ENCODE data around the gene MICAL3.
A peak's percentile ranks its signal among the peaks of the same experiment; 100 is the strongest.
"Not testable (repeated sequence)": the region's sequence is repeated elsewhere in the genome, so short reads cannot be mapped to it uniquely, and the experiment has no call there.

Gene MICAL3

DNA sequence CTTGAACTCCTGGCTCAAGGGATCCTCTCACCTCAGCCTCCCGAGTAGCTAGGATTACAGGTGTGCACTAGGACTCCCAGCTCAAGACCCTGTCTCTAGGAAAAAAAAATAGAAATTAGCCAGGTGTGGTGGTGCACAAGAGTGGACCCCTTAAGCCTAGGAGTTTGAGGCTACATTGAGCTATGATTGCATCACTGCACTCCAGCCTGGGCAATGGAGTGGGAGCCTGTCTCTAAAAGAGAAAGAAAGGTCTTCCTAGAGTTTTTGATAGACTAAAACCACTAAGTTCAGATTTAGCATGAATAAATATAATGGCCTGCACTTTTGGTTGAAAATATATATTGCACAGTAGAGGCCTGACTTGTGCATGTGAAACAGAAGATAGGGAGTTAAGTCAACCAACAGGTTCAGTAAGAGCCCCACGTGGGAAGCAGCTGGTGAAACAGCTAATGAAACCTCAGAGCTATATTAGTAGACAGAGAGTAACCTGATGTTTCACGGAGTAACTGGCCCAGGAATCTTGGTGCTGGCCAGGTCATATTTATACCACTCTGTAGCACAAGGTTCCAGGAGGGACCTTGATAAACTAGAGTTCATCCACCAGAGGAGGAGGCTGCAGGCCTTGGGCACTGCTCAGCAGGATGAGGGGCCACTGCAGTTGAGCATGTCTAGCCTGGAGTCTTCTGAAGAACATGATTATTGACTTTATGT lies 4.6 kb upstream of the MICAL3 start:
- no peak for DNase-seq

DNA sequence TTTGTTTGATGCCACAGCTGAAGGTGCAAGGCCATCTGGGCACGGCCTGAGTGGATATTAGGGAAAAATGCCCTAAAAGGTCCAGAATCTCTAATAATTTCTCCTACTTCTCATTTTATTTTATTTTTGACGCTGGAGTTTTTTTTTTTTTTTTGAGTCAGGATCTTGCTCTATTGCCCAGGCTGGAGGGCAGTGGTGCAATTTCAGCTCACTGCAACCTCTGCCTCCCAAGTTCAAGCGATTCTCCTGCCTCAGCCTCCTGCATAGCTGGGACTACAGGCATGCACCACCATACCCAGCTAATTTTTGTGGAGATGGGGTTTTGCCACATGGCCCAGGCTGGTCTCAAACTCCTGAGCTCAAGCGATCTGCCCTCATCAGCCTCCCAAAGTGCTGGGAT lies 1.5 kb upstream of the MICAL3 start:
- DNase-seq, result not testable (repeated sequence)

DNA sequence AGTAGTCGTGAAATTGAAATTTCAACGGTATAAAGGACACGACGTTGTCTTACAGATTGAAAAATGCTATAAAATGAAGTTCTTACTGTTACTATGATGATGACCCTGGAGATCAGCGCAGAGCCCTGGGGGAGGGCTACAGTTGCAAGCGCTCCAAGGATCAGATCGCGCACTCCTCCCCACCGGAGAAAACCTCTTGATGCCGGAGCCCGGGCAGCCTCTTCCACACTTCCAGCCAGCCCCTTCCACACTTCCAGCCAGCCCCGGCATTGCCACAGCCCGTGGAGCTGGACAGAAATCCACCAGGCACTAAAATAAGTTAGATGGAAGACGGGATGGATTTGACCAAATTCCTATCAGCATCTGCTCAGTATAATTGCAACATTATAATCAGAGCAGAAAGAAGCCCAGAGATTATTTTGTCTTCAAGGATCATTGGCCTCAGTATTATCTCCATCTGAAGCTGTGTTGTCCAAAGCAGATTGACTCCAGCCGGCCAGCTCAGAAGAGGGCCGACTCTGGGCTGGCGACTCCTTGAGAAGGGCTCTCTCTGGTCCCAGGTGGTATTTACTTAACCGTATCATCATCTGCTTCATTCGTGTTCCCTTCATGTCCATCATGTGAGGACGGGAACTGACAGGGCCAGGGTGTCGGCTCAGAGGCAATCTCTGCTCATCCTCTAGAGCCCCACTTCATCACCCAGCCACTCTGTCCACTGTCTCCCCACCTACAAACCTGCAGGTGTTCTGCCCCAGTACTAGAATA lies 777 bp upstream of the MICAL3 start:
- no peak for DNase-seq

DNA sequence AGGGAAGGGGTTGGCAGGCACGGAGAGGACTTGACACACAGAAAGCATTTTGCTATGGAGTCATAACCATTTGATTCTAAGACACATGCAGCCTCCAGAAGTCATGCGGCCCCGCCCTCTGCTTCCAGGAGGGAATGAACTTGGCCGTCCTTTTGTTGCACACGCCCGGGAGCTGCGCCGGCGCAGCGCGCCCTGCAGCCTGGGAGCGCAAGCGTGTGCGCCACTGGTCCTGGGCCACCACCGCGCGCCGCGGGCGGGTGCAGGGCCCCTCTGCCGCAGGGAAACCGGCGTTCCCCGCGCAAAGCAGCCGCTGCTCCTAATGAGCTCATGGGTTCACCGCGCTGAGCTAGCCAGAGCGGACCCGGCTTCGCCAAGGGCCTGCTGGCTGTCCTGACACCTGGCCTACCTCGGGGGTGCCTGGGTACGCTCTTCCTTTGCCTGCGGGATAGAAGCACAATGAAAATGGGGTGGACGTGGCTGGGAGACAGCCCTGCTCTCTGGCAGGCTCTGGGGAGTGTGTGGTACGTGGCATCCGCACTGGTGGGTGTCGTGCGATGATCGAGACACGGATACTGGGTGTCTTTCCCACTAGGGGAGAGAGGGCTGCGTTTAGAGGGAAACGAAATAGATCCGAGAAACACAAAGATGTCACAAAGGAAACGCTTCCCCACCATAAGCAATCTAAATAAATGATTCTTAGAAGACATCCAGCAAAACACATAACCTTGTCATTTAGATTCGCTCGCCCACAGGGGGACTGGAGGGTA lies 669 bp downstream of the MICAL3 start:
- DNase-seq, result peak in 1 of 2 donors; percentile 48

DNA sequence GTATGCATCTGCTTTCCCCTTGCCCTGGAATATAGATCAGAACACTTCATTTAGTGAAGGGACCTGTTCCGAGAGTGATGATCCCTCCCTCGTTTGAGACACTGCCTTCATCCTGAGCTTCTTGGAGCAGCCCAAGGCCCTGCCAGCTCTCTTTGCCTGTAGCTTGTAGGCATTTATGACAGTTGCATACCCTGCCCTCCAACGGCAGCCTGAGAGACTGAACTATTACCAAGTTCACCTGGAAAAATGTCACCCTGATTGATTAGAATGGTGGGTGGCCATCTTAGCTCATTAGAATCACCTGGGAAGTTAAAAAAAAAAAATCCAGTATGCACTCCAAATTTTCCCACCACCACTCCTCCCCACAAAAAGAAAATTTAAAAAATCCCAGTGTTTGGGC lies 1.5 kb downstream of the MICAL3 start:
- DNase-seq, result no peak

DNA sequence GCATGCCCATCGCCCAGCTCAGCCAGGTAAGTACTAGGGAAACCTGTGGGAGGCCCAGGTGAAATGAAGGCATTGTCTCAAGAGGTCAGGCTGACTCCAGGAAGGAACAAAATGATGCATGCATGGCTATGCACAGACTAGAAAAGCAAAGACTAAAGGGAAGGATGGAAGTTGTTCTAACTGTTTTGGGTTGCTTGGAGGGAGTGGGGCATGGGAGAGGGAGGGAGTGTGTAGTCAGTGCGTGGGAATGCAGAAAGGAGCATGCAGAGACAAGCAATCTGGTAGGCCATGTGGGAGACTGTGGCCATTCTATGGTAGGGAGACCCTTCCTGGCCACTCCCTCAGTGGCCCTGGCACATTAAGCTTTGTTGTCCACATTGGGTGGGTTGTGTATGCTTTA lies 2.9 kb downstream of the MICAL3 start:
- DNase-seq, result no peak

DNA sequence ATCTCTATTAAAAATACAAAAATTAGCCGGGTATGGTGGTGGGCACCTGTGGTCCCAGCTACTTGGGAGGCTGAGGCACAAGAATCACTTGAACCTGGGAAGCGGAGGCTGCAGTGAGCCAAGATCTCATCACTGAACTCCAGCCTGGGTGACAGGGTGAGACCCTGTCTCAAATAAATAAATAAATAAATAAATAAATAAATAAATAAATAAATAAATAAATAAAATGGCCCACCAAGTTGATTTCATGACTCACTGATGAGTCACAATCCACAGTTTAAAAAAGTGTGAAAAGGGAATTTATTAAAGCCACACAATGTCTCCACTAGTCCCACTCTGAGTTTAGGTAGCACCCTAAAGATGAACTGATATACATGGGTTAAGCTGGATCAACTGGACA lies 3.6 kb downstream of the MICAL3 start:
- not testable (repeated sequence) for DNase-seq

DNA sequence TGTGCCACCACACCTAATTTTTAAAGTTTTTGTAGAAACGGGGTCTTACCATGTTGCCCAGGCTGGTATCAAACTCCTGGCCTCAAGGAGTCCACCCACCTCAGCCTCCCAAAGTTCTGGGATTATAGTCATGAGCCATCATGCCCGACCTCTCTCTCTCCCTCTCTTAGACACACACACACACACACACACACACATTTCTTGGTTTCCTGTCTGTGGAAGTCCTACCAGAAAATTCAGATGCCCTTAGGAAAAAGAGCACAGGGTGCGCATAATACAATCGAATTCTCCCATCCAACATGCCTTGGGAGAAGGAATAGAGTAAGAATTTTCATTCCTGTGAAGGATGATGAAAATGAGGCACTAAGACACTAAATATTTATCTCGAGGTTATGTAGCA lies 10.4 kb downstream of the MICAL3 start:
- DNase-seq, result no peak

DNA sequence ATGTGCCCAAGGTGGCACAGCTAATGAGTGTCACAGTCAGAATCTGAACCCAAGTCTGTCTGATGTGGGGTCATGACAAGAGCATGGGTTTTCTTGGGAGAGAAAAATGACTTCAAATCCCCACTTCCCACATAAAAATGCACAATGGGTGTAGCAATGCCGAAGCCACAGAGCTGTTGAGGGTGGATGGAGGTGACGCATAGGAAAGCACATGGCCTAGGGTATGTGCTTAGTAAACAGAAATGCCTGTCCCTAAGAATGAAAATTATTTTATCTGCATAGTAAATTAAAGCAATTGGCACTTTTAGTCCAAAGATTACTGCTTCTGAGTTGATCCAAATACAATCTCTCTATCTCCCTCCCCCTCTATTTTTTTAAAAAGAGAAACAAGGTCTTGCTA lies 10.9 kb downstream of the MICAL3 start:
- peak in 1 of 2 donors; percentile 34 for DNase-seq

DNA sequence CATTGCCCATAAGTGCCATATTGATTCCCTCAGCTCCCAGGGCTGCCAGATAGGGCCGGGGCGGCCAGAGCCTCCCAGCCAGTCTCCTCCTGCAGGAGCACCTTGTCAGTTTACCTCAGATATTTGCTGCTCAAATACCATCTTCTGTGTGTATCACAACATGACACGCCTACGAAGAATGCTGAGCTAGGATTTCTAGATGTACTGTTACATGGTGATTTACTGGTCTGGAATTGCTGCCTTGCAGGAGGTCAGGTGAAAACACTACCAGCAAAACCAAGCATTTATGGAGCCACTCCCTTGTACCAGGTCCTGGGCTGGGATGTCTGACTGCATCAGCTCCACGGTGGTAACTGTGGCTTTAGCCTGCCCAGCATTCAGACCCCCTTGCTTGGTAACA lies 11.8 kb downstream of the MICAL3 start:
- DNase-seq, result no peak

DNA sequence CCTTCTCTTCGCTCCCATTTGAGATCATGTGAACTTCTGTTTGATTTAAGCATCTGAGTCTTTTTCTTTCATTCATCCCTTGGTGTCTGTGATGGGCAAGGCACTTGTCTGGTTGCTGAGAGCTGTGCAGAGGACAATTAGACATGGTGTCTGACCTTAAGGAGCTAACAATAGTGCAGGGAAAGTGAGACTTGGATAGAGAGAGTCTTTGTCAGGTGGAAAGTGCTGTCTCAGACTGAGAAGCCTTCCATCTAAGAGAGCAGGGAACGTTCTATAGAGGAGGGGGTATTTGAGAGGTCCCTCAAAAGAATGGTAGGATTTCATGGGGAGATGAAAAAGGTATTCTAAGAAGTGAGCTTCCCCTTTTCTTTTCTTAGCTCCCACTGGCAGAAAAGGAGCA lies 14.1 kb downstream of the MICAL3 start:
- DNase-seq, result no peak

DNA sequence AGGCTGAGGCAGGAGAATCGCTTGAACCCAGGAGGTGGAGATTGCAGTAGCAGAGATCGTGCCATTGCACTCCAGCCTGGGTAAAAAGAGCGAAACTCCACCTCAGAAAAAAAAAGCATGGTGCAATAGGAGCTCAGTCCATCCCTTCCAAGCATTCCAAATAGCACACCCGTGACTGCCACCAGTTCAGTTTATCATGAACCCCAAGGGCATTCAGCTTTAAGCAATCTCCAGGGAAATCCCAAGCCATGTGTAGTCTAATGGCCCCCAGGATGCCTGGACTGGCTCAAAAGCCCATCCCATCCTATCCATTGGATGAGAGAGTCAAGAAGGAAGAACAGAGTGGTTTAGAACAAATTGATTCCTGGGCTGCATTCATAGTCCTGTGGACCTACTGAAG lies 16.2 kb downstream of the MICAL3 start:
- no peak for DNase-seq

DNA sequence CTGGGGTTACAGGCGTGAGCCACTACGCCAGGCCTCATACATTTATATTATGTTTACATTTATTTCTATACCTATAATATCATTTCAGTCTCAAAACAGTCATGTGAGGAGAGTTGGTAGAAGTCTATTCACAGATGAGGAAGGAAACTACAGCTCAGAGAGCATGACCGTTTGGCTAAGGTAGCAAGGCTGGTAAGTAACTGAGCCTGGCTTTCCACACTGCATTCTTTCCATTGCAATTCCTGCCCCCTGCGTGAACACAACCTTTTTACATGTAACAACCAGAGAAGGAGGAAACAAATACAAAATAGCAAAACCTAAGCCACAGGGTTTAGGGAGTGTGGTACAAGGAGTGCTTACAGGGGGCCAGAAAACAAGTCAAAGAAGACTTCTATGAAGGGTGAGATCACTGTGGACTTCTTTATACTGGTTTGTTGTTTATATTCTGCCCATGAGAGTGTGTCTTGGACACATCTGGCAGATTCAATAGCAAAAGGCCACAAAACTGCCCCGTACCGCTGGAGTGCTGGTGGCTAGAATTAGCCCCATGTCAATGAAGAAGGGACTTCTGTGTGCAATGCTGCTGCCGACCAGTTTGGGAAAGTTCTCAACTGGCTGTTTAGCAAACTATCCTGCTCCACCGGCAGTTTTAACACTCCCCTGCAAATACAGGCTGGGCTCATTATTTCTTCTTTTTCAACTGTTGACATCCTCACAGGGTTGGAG lies 19.0 kb downstream of the MICAL3 start:
- DNase-seq, result no peak

DNA sequence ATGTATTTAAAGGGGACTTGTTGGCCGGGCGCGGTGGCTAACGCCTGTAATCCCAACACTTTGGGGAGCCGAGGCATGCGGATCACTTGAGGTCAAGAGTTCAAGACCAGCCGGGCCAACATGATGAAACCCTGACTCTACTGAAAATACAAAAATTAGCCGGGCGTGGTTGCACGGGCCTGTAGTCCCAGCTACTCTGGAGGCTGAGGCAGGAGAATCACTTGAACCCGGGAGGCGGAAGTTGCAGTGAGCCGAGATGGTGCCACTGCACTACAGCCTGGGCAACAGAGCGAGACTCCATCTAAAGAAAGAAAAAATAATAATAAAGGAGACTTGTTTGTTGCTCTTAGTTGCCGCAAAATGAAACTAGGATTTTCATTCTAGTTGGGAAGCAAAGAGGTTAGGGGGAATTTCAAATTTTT lies 22.5 kb downstream of the MICAL3 start:
- DNase-seq, result not testable (repeated sequence)

DNA sequence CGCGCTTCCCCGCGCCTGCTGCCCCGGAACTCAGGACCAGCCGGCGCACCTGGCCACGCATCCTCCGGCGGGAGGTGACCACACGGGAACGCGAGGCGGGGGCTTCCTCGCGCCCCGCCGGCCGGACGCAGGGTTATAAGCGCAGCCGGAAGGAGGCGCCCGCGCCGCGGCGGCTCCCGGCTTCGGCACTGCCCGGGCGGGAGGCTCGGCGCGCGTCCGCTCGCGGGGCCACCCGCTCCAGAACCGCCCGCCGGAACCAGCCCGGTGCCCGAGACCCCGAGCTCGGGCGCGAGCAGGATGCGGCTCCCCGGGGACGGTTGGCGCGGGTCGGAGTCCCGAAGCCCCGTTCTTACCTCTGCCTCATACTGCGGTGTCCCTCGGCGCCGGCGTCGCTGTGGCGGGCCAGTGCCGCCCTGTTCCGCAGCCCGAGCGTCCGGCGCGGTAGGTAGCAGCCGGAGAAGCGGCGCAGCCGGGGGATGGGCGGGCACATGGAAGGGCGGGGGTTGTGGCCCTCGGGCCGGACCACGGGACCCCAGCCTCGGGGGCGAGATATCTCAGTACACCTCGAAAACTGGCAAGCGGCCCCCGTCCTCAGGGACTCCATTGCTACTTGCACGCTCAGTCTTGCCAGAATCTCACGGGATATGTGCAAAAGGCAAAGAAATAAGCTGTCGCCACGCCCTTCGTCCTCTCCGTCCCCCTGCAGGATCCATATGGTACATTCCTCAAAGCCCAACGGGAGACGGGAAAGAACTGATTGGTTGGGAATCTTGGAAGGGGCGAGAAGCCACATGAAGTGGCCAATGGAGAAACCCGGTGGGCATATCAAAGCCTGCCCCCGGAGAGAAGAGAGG lies 23.1 kb downstream of the MICAL3 start:
- peak; percentile 90 to 93 for DNase-seq

DNA sequence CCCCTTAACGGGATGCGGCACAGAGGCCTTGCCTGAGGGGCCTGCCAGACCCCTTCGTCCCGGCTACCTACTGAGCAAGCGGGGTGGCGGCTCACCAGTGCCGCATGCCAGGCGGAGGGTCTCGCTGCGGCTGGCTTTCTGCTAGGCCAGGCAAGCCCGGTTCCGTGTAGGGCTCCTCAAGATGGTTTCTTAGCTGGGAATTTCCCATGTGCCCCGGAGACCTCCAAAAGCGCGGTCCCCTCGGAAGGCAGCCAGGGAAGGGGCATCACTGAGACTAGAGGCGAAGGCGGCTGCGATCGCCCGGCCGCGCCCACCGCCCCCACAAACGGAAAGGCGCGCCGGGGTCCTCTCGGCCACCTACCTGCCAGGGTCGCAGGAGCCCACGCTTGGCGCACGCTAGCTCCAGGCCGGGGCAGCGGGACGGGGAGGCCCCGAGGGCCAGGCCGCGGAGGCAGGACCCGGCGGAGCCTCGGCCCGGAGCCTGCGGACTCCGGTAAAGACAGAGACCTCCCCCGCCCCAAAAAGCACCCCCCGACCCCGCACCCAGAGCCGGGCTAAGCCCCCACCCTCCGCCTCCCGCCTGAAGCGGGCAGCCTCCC lies 23.8 kb downstream of the MICAL3 start:
- DNase-seq, result no peak

DNA sequence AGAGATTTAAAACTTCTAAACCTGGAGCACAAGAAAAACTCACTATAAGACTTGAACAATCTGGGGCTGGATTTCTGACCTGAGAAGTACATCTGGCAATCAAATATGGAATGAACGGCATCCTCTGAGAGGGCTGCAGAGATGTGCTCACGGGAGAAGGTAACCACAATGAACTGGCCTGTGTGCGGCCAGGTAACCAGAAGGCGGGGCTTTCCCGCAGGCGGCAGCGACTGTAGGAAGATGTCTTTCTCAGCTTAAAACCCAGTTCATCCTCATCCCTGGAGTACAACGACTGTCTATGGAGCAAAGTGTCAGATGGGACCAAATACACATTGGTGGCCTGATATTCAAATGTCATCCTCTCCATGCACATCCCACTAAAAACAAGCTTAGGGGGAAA lies 24.5 kb downstream of the MICAL3 start:
- no peak for DNase-seq

DNA sequence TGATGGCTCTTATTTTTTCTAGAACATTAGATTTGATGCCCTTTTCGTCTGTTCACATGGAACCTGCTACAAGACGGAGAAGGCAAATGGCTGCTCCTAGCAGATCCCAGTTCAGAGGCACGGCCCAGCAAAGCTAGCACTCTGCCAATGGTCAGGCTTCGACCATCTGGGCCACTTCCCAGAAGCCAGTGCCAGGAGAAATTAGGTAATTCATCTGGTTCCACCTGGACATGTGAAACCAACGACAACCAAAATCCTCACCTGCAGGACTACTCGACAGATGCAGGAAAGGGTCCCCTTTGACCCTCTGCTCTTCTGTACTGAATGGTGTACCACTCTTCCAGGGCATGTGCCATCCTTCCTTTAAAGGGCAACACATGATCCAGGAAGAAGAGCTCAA lies 25.4 kb downstream of the MICAL3 start:
- DNase-seq, result no peak

DNA sequence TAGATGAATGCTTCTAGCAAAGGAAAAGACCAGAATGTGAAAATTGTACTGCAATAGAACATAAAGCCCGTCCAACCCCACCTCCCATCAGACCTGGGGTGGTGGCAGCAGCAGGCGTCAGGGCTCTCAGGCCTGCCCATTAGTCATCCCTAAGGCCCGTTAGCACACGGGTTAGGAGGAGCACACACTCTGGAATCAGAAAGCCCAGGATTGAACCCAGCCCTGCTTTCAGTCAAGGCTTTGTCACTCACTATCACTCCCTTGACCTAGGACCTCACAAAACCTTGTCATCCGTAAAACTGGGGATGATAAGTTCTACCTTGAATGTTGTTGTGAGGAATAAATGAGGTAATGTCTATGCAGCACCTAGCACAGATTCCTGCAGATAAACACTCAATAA lies 26.9 kb downstream of the MICAL3 start:
- no peak for DNase-seq

DNA sequence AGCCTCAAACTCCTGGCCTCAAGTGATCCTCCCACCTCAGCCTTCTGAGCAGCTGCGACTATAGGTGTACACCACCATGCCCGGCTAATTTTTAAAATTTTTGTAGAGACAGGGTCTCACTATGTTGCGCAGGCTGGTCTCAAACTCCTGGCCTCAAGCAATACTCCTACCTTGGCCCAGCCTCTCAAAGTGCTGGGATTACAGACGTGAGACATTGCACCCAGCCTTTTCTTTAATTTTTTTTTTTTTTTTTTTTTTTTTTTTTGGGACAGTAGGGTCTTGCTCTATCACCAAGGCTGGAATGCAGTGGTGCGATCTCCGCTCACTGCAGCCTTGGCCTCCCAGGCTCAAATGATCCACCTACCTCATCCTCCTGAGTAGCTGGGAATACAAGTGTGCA lies 29.1 kb downstream of the MICAL3 start:
- DNase-seq, result not testable (repeated sequence)

DNA sequence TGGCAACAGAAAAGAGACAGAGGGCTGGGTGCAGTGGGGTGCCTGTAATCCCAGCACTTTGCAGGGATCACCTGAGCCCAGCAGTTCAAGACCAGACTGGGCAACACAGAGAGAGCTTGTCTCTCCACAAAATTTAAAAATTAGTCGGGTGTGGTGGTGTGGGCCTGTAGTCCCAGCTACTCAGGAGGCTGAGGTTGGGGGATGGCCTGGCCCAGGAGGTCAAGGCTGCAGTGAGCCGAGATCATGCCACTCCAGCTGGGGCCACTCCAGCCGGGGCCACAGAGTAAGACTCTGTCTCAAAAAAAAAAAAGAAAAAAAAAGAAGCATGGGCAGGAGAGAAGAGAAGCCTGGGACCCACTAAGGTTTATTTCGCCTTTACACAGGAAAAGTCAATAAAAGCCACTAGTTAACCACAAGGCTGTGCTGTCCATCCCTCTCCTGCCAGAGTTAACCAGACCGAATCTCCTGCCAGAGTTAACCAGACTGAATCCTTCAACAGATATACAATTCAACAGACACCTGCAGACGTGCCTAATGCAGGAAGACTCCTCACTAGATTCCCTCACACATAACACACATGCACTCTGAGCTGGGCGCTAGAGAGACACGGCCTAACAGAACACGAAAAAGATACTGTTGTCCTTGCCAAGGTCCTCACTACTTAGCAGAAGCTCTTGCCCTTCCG lies 29.8 kb downstream of the MICAL3 start:
- no peak for DNase-seq
